ENCODE measurements around the gene IRF2BP1.
"Not testable (repeated sequence)": the region's sequence is repeated elsewhere in the genome, so short reads cannot be mapped to it uniquely, and the experiment has no call there.

The IRF2BP1 gene

DNA sequence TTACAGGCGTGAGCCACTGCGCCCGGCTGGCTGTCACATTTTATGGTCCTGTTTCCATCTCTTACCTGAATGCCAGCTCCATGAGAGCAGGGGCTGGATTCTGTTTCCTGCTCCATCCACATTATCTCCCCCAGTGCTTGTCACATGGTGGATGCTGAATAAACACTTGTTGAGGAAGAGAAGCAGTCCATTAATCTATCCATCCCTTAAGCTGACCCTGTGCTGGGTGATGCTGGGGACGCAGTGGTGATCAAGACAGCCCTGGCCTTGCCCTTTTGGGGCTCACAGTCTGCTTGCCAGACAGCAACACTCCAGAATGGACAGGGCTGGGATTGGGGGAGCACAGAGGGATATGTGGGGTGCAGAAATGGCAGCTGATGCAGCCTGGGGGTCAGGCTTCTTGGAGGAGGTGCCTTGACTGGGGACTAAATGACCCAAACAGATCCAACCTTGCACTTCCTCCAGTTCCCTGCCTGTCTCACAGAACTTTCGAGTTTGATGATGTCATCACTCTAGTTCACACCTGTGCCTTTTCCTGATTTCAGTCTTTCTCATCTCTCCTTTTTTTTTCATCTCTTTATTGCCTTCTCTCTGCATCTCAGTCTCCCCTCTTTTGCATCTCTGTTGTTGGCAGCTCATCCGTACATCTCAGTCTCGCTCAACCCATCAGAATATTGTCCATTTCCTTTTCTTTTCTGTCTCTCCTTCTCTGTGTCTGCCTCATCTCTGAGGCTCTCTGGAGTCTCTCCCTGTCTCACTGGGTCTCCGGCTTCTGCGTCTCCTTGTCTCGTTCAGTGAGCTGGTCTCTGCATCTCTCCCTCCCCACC, 4.6 kb downstream of the IRF2BP1 start:
- DNase-seq: no peak

GRCh38 chr19:45879971-45880370, 6.0 kb downstream of the IRF2BP1 start:
- DNase-seq: no peak

DNA sequence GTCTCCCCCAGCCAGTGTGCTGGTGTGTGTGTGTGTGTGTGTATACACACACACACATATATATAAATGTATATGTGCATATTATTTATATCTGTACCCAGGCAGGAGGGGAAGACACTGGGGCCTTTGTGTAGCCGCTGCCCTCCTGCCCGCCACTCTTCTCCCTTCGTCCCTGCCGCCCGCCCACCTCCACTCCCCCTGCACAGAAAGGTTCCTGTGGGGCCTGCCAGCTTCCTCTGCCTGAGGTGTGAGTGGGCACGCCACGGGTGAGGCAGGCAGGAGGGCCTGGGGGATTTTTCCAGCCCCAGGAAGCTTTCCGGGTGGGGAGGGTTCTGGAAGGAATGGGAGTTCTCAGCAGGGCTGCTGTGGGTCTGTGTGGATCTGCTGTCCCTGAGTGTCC, 6.9 kb downstream of the IRF2BP1 start:
- DNase-seq: no peak

DNA sequence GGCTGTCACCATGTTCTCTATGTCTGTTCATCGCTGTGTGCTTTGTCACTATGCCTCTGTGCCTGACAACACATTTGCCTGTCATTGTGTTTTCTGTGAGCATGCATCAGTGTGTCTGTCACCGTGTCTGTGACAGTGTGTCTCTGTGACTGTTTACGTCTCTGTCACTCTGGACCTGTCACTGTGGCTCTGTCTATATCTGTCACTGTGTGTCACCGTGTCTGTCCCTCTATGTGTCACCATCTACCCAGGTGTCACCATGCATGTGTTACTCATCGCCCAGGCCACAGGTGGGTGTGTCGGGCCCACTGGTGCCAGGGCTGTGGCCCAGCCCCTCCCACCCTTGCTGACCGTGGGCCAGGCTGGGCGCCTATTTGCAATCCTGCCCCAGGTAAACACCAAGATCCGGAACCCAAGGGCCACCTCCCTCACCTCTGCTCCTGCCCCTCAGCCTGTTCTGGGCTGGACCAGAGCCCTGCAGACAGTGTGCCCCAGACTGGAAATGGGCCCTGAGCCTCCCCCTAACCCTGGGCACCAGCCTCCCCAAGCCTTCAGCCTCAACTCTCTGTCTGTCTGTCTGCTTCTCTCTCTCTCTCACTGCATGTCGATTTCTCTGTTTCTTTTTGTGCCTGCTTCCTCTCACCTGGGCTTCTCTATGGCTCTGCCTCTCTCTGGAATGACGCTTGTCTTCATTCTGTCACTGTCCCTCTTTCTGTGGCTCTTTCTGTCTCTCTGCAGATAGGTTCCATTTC, 7.7 kb downstream of the IRF2BP1 start:
- no peak for DNase-seq

DNA sequence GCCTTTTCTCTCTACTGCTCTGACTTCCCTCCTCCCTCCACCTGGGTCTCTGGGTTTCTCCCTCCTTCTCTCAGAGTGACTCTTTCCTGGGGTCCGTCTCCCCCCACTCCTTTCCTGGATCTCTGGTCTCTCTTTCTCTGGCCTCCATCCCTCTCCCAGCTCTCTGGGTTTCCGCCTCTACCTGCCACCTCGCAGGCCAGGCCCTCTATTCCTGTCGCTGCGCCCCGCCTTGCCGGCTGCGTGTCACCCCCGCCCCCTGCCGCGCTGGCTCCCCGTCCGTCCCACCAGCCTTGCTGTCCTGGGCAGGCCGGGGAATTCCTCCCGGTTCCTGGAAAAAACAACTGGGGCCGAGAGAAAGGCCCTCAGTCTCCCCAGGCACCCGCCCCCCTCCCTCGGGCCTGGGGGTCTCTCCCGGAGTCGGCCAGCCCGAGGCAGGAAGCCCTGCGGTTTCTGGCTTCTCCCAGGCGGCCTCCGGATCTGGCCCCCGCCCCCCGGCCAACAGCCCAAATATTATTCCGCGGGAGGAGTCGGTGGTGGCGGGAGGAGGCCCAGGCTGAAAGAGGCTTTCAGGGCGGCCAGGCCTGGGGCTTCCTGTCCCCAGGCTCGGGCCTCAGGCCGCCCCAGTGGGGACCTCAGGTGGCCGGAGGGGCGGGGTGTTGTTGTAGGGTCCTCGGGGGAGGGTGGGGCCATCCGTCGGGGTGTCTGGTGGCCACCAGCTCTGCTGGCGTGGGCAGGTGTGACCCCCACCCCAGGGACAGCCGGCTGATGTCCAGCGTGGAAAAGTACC, 9.3 kb downstream of the IRF2BP1 start:
- DNase-seq: no peak

- no peak for DNase-seq
These were observed 9.9 kb downstream of the IRF2BP1 start for GRCh38 chr19:45876161-45876410.

- no peak for DNase-seq
These were observed 11.3 kb downstream of the IRF2BP1 start for GRCh38 chr19:45874620-45874966.

GRCh38 chr19:45873219-45873772, 12.6 kb downstream of the IRF2BP1 start:
- DNase-seq: no peak

DNA sequence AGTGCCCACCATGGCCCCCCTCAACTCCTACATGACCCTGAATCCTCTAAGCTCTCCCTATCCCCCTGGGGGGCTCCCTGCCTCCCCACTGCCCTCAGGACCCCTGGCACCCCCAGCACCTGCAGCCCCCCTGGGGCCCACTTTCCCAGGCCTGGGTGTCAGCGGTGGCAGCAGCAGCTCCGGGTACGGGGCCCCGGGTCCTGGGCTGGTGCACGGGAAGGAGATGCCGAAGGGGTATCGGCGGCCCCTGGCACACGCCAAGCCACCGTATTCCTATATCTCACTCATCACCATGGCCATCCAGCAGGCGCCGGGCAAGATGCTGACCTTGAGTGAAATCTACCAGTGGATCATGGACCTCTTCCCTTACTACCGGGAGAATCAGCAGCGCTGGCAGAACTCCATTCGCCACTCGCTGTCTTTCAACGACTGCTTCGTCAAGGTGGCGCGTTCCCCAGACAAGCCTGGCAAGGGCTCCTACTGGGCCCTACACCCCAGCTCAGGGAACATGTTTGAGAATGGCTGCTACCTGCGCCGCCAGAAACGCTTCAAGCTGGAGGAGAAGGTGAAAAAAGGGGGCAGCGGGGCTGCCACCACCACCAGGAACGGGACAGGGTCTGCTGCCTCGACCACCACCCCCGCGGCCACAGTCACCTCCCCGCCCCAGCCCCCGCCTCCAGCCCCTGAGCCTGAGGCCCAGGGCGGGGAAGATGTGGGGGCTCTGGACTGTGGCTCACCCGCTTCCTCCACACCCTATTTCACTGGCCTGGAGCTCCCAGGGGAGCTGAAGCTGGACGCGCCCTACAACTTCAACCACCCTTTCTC, 13.6 kb downstream of the IRF2BP1 start:
- no peak for DNase-seq

DNA sequence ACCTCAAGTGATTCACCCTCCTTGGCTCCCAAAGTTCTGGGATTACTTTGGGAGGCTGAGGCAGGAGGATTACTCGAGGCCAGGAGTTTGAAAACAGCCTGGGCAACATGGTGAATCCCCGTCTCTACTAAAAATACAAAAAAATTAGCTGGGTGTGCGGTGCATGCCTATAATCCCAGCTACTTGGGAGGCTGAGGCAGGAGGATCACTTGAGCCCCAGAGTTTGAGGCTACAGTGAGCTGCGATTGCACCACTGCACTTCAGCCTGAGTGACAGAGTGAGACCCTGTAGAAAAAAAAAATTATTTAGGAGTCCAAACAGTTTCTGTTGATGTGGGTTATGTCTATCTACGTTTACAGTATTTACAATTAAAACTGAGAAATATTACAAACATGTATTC, 15.1 kb downstream of the IRF2BP1 start:
- DNase-seq: no peak

DNA sequence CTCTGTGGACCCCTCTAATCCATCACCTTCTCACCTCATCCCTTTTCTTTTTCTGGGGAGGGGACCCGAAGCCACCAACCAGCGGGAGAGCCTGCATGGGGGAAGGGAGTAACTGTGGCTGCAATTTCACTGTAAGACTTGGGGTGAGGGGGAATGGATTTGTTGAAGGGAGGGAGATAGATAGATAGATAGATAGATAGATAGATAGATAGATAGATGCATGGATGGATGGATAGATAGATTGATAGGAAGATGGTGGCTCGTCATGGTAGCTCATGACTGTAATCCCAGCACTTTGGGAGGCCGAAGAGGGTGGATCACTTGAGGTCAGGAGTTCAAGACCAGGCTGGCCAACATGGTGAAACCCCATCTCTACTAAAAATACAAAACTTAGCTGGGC, 18.7 kb downstream of the IRF2BP1 start:
- not testable (repeated sequence) for DNase-seq

DNA sequence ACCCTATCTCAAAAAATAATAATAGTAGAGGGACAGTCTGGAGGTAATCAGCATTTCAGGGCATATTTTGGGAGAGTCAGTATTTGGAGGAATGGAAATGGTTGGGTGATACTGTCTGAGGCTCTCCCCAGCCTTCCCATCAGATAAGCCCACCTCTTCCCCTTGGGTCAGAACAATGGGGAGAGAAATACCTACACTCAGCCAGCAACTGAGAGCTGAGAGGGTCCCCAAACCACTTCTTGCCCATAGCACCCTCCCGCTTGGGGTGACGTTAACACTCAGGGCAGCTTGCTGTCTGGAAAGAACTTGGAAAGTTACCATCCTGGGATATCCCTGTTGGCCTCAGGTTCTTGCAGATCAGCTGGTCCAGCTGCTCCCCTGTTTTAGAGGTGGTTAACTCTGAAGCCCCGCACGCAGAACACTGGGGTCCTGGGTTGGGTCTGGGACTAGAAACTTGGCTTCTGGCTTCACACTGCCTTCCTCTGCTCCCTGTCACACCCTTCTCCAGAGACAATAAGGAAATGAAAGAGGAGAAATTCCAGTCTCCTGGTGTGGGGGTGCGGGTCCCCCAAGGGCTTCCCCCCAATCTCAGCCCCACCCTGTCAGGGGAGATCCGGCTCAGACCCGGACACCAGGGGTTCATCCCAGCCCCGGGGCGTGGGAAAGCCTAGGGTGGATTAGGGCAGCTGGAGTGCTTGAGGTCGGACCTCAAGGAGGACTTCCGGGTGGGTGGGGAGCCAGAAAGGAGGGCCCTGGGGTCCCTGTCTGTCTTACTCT, 19.4 kb downstream of the IRF2BP1 start:
- DNase-seq: no peak

DNA sequence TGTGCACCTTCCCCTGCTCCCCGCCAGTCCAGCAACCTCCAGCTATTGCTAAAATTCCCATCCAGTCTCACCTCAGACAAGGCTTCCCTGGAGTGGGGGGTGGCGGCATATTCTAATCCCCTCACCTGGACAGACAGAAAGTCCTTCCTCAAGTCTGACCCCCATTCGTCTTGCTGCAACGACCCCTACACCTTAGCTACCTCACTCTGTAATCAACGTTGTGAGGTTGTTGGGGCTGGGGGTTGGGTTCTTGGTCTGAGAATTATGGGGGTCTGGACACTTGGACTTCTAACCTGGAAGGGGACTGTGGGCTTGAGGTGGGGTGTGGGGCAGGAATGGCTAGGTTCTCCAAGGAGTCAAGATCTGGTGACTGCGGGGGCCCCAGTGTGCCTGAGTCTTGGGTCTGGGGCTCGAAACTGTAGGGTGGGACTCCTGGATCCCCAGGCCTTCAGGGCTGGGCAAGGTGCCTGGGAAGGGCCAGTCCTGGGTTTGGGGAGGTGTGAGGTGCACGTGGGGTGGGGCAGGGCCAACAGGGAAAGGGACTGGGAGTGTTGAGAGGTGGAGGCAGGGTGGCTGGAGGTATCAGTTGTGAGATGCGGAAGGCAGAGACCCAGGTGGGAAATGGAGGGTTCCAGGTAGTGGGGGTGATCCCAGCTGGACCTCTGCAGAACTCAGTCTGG, 20.5 kb downstream of the IRF2BP1 start:
- DNase-seq: no peak

GRCh38 chr19:45864629-45865082, 21.3 kb downstream of the IRF2BP1 start:
- DNase-seq: no peak

DNA sequence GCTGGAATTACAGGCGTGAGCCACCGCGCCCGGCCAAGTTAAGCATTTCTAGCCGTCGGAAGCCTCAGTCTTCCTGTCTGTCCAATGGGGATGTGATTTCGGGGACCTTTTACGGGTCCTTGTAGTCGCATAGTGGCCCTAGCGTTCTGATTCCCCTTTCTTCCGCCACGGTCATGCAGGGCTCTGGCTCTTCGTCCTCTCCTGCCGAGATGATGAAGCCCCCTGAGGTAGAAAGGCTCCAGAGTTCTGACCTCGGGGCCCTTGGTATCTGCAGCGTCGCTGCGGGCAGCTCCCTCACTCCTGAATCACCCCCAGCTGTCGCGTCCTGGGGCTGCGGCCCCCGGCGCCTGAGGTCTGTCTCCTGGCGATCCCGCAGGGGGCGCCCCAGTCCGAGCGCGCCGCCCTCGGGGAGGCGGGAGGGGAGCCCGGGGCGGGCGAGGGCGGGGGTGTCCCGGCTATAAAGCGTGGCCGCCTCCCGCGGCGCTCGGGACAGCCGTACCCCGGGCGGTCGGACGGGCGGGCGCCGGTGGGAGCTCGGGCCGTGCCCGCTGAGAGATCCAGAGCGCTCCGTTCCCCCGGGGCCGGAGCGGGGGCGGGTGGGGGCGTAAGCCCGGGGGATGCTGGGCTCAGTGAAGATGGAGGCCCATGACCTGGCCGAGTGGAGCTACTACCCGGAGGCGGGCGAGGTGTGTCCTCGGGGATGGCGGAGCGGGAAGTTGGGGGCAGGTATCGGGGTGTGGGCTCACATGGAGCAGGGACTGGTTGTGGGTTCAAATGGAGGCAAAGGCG, 21.9 kb downstream of the IRF2BP1 start, which contains the start of gene FOXA3:
Gene FOXA3 (plus strand): TSS at position 487 of the 789 bp plus-strand sequence. CDS start 131 bp downstream, at position 618.
- peak; percentile 66 to 67 for DNase-seq

DNA sequence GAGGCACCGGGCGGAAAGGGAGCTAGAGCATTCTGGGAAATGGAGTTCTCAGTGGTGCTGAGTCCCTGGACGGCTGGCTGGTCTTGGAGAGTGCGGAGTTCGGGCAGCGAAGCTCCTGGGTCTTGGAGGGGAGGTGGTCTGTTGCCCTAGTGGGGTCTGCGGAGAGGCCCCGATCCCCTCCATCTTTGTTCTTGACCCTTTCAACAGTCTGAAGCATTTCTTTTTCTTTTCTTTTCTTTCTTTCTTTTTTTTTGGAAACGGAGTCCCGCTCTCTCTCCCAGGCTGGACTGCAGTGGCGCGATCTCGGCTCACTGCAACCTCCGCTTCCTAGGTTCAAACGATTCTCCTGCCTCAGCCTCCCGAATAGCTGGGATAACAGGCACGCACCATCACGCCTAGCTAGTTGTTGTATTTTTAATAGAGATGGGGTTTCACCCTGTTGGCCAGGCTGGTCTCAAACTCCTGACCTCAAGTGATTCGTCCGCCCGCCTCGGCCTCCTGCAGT, 22.6 kb downstream of the IRF2BP1 start:
- DNase-seq: no peak

- DNase-seq: peak; percentile 99
These were observed 23.2 kb downstream of the IRF2BP1 start, which contains the start of gene SYMPK for GRCh38 chr19:45862564-45863334. SYMPK (minus strand) TSS chr19:45863147; CDS start chr19:45854495, 8,652 bp downstream.

DNA sequence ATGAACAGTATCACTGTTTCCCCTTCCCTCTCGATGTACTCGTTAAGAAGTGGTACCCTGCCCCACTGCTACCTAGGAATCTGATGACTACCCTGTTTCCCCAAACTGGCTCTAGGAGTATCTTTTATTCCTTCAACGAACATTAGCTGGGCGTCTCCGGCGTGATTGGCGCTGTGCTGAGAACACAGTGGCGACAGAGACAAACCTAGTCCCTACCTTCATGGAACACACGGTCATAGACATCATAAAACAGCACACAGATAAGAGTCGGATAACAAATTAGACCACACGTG, 23.7 kb downstream of the IRF2BP1 start:
- DNase-seq: no peak
